Peyer's patch (tissue), 4 donors: ENCODE data around the gene MORC4. TPM values are rescaled to one million over a fixed set of nuclear protein-coding genes. Genes with fewer than 3 reads are reported as not detected.

Experiments used
- DNase-seq, 3 donors: peaks; one replicate each; pipeline ENCODE4 v3.0.0-alpha.2; 2017 to 2019
- H3K27ac ChIP-seq, 4 donors: fragments of 200-600 bp; sonication (generic); one replicate each; pipeline ENCODE4 v1.5.1; 2016 to 2019
- H3K27me3 ChIP-seq, 2 donors: fragments of 200-600 bp; sonication (generic); one replicate each; pipeline ENCODE4 v1.5.1; 2019
- H3K36me3 ChIP-seq, 3 donors: fragments of 200-600 bp; sonication (generic); one replicate each; pipeline ENCODE4 v1.5.1; 2016 to 2019
- H3K4me1 ChIP-seq, 4 donors: fragments of 200-600 bp; sonication (generic); one replicate each; pipeline ENCODE4 v1.5.1; 2016 to 2019
- H3K4me3 ChIP-seq, 4 donors: fragments of 200-600 bp; sonication (generic); 1 replicate in 3 of 4; 2 replicates in 1 of 4; pipeline ENCODE4 v1.5.1; 2016 to 2019; ENCODE audit warnings: mild to moderate bottlenecking in 1 of 4
- H3K9me3 ChIP-seq, 4 donors: fragments of 200-600 bp; sonication (generic); one replicate each; pipeline ENCODE4 v1.5.1; 2016 to 2019; ENCODE audit warnings: mild to moderate bottlenecking in 1 of 4
- CTCF ChIP-seq, 6 experiments: fragments of 450-650 bp in 4 of 6; fragments of 200-600 bp in 2 of 6; sonication (generic) in 1 of 6; IDR thresholded peaks; one replicate each; pipeline ENCODE4 v1.5.1; 2017 to 2019; ENCODE audit warnings: antibody characterized with exemption in 6 of 6, mild to moderate bottlenecking in 3 of 6, moderate library complexity in 1 of 6
- POLR2A ChIP-seq, 2 donors: fragments of 450-650 bp; IDR thresholded peaks; one replicate each; pipeline ENCODE4 v1.5.1; 2017; ENCODE audit warnings: antibody characterized with exemption in 2 of 2, mild to moderate bottlenecking in 2 of 2, moderate library complexity in 2 of 2
- total RNA-seq, 4 donors: library from RNA; depleted of rRNA; stranded (reverse); fragments of >200 nt; gene quantifications; one replicate each; pipeline ENCODE4 v1.1.0, GENCODE V29; 2016

Gene MORC4
- total RNA-seq, 4 donors from 2014 or later, result 5.9 to 47.9 (median 10.4) TPM

- TF ChIP-seq CTCF (IDR thresholded peaks at IDR 0.05), result no peak
- TF ChIP-seq POLR2A (IDR thresholded peaks at IDR 0.05), result no peak
- Histone ChIP-seq H3K4me1 (no peaks in the 10 kb centered on the region), H3K27ac (no peak overlapping the region), H3K9me3 (no peaks in the 10 kb centered on the region), H3K4me3 (no peak overlapping the region), H3K36me3 (no peaks in the 10 kb centered on the region), H3K27me3 (no peaks in the 10 kb centered on the region)
- DNase-seq, result no peak
These were observed 44.8 kb downstream of the MORC4 start for GRCh38 chrX:106955004-106955772.

GRCh38 chrX:106954041-106954440 lies 46.0 kb downstream of the MORC4 start:
- Histone ChIP-seq H3K36me3 (no peaks in the 10 kb centered on the region), H3K4me1 (no peaks in the 10 kb centered on the region), H3K4me3 (no peak overlapping the region), H3K27me3 (no peaks in the 10 kb centered on the region), H3K9me3 (no peaks in the 10 kb centered on the region), H3K27ac (no peak overlapping the region)
- TF ChIP-seq CTCF (IDR thresholded peaks at IDR 0.05) (no peak), POLR2A (IDR thresholded peaks at IDR 0.05) (no peak)
- DNase-seq, result no peak

GRCh38 chrX:106952988-106953387 lies 47.0 kb downstream of the MORC4 start:
- no peak overlapping the region for H3K4me3 ChIP-seq
- H3K27me3 ChIP-seq, result no peaks in the 10 kb centered on the region
- H3K27ac ChIP-seq, result no peak overlapping the region
- peak in 4 of 6 experiments; percentile 23 to 62 (median 55) for TF ChIP-seq CTCF (IDR thresholded peaks at IDR 0.05)
- TF ChIP-seq POLR2A (IDR thresholded peaks at IDR 0.05), result no peak
- H3K4me1 ChIP-seq, result no peaks in the 10 kb centered on the region
- no peak for DNase-seq
- H3K36me3 ChIP-seq, result no peaks in the 10 kb centered on the region
- H3K9me3 ChIP-seq, result no peaks in the 10 kb centered on the region

GRCh38 chrX:106952538-106952937 lies 47.5 kb downstream of the MORC4 start:
- Histone ChIP-seq H3K4me1 (no peaks in the 10 kb centered on the region), H3K9me3 (no peaks in the 10 kb centered on the region), H3K36me3 (no peaks in the 10 kb centered on the region), H3K4me3 (no peak overlapping the region), H3K27me3 (no peaks in the 10 kb centered on the region), H3K27ac (no peak overlapping the region)
- no peak for DNase-seq
- TF ChIP-seq CTCF (IDR thresholded peaks at IDR 0.05), result no peak
- no peak for TF ChIP-seq POLR2A (IDR thresholded peaks at IDR 0.05)

- no peak overlapping the region for H3K4me3 ChIP-seq
- TF ChIP-seq POLR2A (IDR thresholded peaks at IDR 0.05) (no peak), CTCF (IDR thresholded peaks at IDR 0.05) (no peak)
- H3K27ac ChIP-seq, result no peak overlapping the region
- no peaks in the 10 kb centered on the region for H3K4me1 ChIP-seq
- DNase-seq, result no peak
- no peaks in the 10 kb centered on the region for H3K36me3 ChIP-seq
- H3K9me3 ChIP-seq, result no peaks in the 10 kb centered on the region
- H3K27me3 ChIP-seq, result no peaks in the 10 kb centered on the region
These were observed 47.9 kb downstream of the MORC4 start for GRCh38 chrX:106952089-106952488.
